Muscle layer of duodenum (tissue), 2 donors: ENCODE measurements around the gene TSPAN33.

Experiments used
- H3K27ac ChIP-seq: one replicate; pipeline ENCODE4 v1.7.0; 2013; ENCODE audit warnings: mild to moderate bottlenecking, low read length
- H3K27me3 ChIP-seq: one replicate; pipeline ENCODE4 v1.7.0; 2013; ENCODE audit warnings: low read depth, mild to moderate bottlenecking, control low read depth, low read length
- H3K36me3 ChIP-seq, 2 donors: one replicate each; pipeline ENCODE4 v1.7.0; 2013; ENCODE audit warnings: low read length in 2 of 2, control low read depth in 1 of 2, mild to moderate bottlenecking in 1 of 2; ENCODE audit not compliant: insufficient read depth in 2 of 2, control insufficient read depth in 1 of 2
- H3K4me1 ChIP-seq, 2 donors: one replicate each; pipeline ENCODE4 v1.7.0; 2013; ENCODE audit warnings: low read length in 2 of 2, mild to moderate bottlenecking in 2 of 2, control low read depth in 1 of 2, moderate library complexity in 1 of 2; ENCODE audit not compliant: insufficient read depth in 2 of 2, control insufficient read depth in 1 of 2
- H3K4me3 ChIP-seq, 2 donors: one replicate each; pipeline ENCODE4 v1.7.0; 2013; ENCODE audit warnings: low read length in 2 of 2, low read depth in 1 of 2, mild to moderate bottlenecking in 1 of 2
- H3K9me3 ChIP-seq, 2 donors: one replicate each; pipeline ENCODE4 v1.7.0; 2013; ENCODE audit warnings: low read length in 2 of 2, control low read depth in 1 of 2, mild to moderate bottlenecking in 1 of 2; ENCODE audit not compliant: control insufficient read depth in 1 of 2
- donor health status: healthy.

TSPAN33 gene, protein sequence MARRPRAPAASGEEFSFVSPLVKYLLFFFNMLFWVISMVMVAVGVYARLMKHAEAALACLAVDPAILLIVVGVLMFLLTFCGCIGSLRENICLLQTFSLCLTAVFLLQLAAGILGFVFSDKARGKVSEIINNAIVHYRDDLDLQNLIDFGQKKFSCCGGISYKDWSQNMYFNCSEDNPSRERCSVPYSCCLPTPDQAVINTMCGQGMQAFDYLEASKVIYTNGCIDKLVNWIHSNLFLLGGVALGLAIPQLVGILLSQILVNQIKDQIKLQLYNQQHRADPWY

DNA sequence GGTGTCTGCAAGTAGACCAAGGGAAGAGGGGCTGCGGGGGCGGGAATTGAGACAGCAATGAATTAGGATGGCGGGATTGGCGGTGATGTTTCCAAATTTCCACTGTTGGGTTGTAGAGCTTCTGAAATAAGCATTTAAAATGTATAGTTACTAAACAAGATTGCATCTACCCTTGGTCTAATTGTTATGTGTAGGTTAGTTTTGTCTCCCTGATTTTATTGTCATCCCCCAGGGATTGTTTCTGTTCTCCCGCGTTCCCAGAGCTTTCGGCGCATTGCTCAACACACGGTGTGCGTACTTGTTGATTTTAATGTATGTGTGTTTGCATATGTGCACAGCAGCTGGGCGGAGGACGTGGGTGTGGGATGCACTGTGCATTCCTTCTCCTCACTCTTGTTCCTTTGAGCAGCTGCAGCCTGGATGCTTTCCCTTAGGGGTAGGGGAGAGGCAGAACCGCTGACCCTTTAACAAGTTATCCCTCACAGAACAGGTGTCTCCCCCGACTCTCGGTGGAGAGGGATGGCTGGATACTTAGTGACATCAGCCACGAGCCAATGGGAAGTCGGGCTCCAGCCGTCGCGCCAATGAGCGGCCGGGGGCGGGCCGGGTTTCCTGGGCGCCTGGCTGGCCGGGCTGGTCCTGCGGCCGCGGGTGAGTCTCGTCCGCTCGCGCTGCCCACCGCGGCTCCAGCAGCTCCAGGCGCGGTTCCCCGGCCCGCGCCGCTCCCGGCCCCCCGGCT is at the start of gene TSPAN33:
Gene TSPAN33, plus strand, starts transcription at position 613 of the 739 bp plus-strand sequence. CDS start 274 bp downstream, outside the sequence.
- H3K4me1 ChIP-seq: peaks cover 0 to 24% of the 10 kb centered on the region in 2 donors
- peak within 1 kb of the TSS; percentile 68 to 76 for H3K4me3 ChIP-seq
- H3K27me3 ChIP-seq: peaks cover 12% of the 10 kb centered on the region
- no peaks in the 10 kb centered on the region for H3K36me3 ChIP-seq
- no peaks in the 10 kb centered on the region for H3K9me3 ChIP-seq
- no peak within 1 kb of the TSS for H3K27ac ChIP-seq

DNA sequence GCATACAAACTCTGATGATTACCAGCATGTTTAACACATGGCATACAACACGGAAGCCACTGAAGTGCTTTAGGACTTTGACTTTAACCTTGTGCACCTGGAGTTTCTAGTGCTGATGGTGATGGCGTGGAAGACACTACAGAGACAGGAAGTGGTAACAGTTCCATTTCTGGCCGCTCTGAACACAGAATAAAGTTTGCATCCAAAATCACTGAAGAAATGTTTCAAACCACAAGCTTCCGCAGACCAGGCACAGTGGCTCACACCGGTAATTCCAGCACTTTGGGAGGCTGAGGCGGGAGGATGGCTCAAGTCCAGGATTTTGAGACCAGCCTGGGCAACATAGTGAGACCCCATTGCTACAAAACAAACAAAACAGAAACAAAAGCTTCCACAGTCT is 49.2 kb upstream of the TSPAN33 start:
- Histone ChIP-seq H3K4me3 (no peak overlapping the region), H3K4me1 (peaks cover 0 to 5% of the 10 kb centered on the region in 2 donors), H3K36me3 (no peaks in the 10 kb centered on the region), H3K27ac (no peak overlapping the region), H3K27me3 (no peaks in the 10 kb centered on the region), H3K9me3 (no peaks in the 10 kb centered on the region)

DNA sequence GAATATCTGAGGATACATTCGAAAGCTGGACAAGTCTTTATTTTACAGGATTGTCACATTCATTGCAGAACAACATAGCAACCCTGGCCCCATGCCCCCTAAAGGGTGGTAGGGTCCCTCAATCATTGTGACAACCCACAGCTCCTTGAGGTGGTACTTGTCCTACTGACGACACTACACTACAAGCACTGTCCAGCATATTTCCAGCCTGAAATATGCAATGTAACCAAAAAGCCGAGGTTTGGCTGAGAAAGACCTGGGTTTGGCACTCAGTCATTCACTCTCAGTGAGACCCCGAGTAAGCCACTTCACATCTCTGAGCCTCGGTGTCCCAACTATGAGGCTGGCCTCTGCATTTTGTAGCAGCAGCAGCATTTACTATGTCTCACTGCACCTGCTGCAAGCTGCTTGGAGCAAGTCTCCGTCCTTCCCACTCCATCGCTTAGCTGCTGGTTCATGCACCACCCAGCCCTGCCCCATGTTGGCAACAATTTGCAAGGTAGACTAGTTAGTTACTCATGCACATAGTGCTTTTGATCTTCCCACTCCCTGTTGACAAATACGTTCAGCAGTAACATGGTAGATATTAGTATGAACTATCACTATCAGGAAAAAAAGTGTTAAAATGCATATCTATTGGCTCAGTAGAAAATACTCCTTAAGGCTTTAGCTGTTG is 46.0 kb upstream of the TSPAN33 start:
- no peak overlapping the region for H3K4me3 ChIP-seq

GRCh38 chr7:129100827-129101166 is 43.7 kb upstream of the TSPAN33 start:
- Histone ChIP-seq H3K4me3 (no peak overlapping the region), H3K27me3 (no peaks in the 10 kb centered on the region), H3K9me3 (no peaks in the 10 kb centered on the region), H3K36me3 (no peaks in the 10 kb centered on the region), H3K27ac (no peak overlapping the region), H3K4me1 (no peaks in the 10 kb centered on the region)

More for the DNA sequence above, 46.0 kb upstream of the TSPAN33 start:
- H3K9me3 ChIP-seq: no peaks in the 10 kb centered on the region
- H3K27ac ChIP-seq: no peak overlapping the region
- no peaks in the 10 kb centered on the region for H3K4me1 ChIP-seq
- no peaks in the 10 kb centered on the region for H3K27me3 ChIP-seq
- H3K36me3 ChIP-seq: no peaks in the 10 kb centered on the region

DNA sequence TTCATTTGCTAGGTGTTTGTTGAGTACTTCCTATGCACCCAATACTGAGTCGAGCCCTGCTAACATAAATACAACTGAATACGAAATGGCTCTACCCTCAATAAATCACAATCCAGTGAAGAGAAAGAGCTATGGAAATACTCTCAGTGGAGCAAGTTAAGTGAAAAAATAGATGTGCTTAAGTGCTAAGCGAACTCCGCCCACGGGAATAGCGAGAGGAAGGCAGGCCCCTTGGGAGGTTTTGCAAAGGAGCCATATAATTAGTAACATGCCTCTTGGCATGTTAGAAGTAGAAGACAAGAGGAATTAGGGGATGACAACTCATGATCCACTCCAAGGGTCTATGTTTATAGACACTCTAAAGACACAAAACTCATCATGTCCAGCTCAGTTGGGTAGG is 42.8 kb upstream of the TSPAN33 start:
- no peaks in the 10 kb centered on the region for H3K4me1 ChIP-seq
- H3K9me3 ChIP-seq: no peaks in the 10 kb centered on the region
- no peak overlapping the region for H3K27ac ChIP-seq
- no peak overlapping the region for H3K4me3 ChIP-seq
- H3K27me3 ChIP-seq: no peaks in the 10 kb centered on the region
- H3K36me3 ChIP-seq: no peaks in the 10 kb centered on the region

DNA sequence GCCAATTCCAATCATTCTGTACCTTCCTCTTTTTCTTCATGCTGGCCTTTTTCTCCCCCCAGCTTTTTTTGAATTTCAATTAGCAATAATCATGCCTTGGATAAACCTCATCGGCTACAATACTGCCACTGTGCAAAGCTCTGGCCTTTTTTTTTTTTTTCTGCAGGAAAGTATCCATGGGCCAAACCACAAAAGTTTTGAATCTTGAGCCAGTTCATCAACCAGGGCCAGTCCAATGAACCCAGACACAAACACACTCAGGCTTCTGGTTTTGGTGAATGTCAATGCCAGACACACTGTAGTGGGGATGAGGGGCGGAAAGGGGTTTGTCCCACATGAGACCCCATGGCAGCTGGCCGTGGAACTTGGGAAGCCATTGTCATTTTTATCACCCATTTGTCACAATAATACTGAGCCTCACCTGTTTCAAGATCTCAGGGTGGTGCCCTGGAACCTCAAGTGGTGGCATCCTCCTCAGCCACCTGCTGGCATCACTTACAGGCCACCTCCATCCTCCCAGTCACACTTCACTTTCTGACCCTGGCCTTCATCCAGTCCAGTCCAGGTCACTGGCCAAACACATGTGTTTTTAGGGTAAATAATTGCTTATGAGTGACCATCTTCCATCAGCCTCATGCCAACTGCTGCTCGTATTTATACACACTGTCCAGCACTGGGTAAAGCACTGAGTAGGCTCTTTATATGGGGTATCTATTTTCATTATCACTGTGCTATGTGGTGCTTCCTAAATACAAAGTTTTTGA is 40.8 kb upstream of the TSPAN33 start:
- Histone ChIP-seq H3K4me3 (no peak overlapping the region), H3K36me3 (no peaks in the 10 kb centered on the region), H3K4me1 (no peaks in the 10 kb centered on the region), H3K27ac (no peak overlapping the region), H3K27me3 (no peaks in the 10 kb centered on the region), H3K9me3 (no peaks in the 10 kb centered on the region)

GRCh38 chr7:129108581-129108980 is 35.9 kb upstream of the TSPAN33 start:
- no peak overlapping the region for H3K27ac ChIP-seq
- H3K9me3 ChIP-seq: no peaks in the 10 kb centered on the region
- H3K27me3 ChIP-seq: no peaks in the 10 kb centered on the region
- H3K4me1 ChIP-seq: no peaks in the 10 kb centered on the region
- H3K36me3 ChIP-seq: no peaks in the 10 kb centered on the region
- no peak overlapping the region for H3K4me3 ChIP-seq

GRCh38 chr7:129110258-129110981 is 34.1 kb upstream of the TSPAN33 start:
- H3K36me3 ChIP-seq: no peaks in the 10 kb centered on the region
- H3K4me1 ChIP-seq: no peaks in the 10 kb centered on the region
- H3K4me3 ChIP-seq: no peak overlapping the region
- no peak overlapping the region for H3K27ac ChIP-seq
- peaks cover 0 to 4% of the 10 kb centered on the region in 2 donors for H3K9me3 ChIP-seq
- no peaks in the 10 kb centered on the region for H3K27me3 ChIP-seq

GRCh38 chr7:129110982-129111376 is 33.5 kb upstream of the TSPAN33 start:
- no peaks in the 10 kb centered on the region for H3K27me3 ChIP-seq
- H3K9me3 ChIP-seq: peaks cover 0 to 5% of the 10 kb centered on the region in 2 donors
- no peak overlapping the region for H3K4me3 ChIP-seq
- no peaks in the 10 kb centered on the region for H3K4me1 ChIP-seq
- H3K36me3 ChIP-seq: no peaks in the 10 kb centered on the region
- H3K27ac ChIP-seq: no peak overlapping the region

GRCh38 chr7:129115676-129116075 is 28.8 kb upstream of the TSPAN33 start:
- H3K4me3 ChIP-seq: no peak overlapping the region
- H3K27me3 ChIP-seq: no peaks in the 10 kb centered on the region
- no peaks in the 10 kb centered on the region for H3K36me3 ChIP-seq
- no peaks in the 10 kb centered on the region for H3K4me1 ChIP-seq
- peaks cover 0 to 5% of the 10 kb centered on the region in 2 donors for H3K9me3 ChIP-seq
- H3K27ac ChIP-seq: no peak overlapping the region
